ENCODE results near the gene LRP3. TPM values are rescaled to one million over a fixed set of nuclear protein-coding genes. Genes with fewer than 3 reads are reported as not detected.

The LRP3 gene
- polyA plus RNA-seq, 4 donors, result 2.0 to 34.0 (median 9.6) TPM

GRCh38 chr19:33168528-33168927 lies 25.6 kb upstream of the LRP3 start:
- no peak overlapping the region for H3K4me3 ChIP-seq (ENCODE audit: low read depth in 1 of 3, low read length in 3 of 3)
- no peak for FAIRE-seq
- no peaks in the 10 kb centered on the region for H3K27me3 ChIP-seq (ENCODE audit: control insufficient read depth in 3 of 3, insufficient read depth in 3 of 3, low read length in 3 of 3)
- DNase-seq, result no peak
- no peaks in the 10 kb centered on the region for H3K4me1 ChIP-seq (ENCODE audit: control insufficient read depth in 3 of 3, insufficient read depth in 2 of 3, low read depth in 1 of 3, low read length in 2 of 3)
- no peak overlapping the region for H3K27ac ChIP-seq (ENCODE audit: low read depth in 1 of 3, low read length in 2 of 3)
- 95 to 96% (median 95%) methylated on average over 1 of the region's 1 CpG for WGBS, 3 donors
- no peaks in the 10 kb centered on the region for H3K36me3 ChIP-seq (ENCODE audit: control insufficient read depth in 3 of 3, insufficient read depth in 2 of 3, low read depth in 1 of 3, low read length in 3 of 3)
- H3K9me3 ChIP-seq (ENCODE audit: control insufficient read depth in 2 of 2, insufficient read depth in 1 of 2, low read depth in 1 of 2, low read length in 1 of 2), result peaks cover 0 to 5% of the 10 kb centered on the region in 2 donors

- H3K9me3 ChIP-seq (ENCODE audit: control insufficient read depth in 2 of 2, insufficient read depth in 1 of 2, low read depth in 1 of 2, low read length in 1 of 2), result peaks cover 0 to 5% of the 10 kb centered on the region in 2 donors
- FAIRE-seq (peak; percentile 49), DNase-seq (peak in 1 of 2 donors; percentile 28)
- H3K4me3 ChIP-seq (ENCODE audit: low read depth in 1 of 3, low read length in 3 of 3), result no peak overlapping the region
- no peaks in the 10 kb centered on the region for H3K36me3 ChIP-seq (ENCODE audit: control insufficient read depth in 3 of 3, insufficient read depth in 2 of 3, low read depth in 1 of 3, low read length in 3 of 3)
- no peaks in the 10 kb centered on the region for H3K27me3 ChIP-seq (ENCODE audit: control insufficient read depth in 3 of 3, insufficient read depth in 3 of 3, low read length in 3 of 3)
- H3K27ac ChIP-seq (ENCODE audit: low read depth in 1 of 3, low read length in 2 of 3), result no peak overlapping the region
- WGBS, 3 donors, result 52 to 75% (median 69%) methylated on average over 1 of the region's 1 CpG
- H3K4me1 ChIP-seq (ENCODE audit: control insufficient read depth in 3 of 3, insufficient read depth in 2 of 3, low read depth in 1 of 3, low read length in 2 of 3), result peaks cover 2 to 9% (median 6%) of the 10 kb centered on the region in 3 donors
Measured at GRCh38 chr19:33171222-33171795, 22.8 kb upstream of the LRP3 start.

DNA sequence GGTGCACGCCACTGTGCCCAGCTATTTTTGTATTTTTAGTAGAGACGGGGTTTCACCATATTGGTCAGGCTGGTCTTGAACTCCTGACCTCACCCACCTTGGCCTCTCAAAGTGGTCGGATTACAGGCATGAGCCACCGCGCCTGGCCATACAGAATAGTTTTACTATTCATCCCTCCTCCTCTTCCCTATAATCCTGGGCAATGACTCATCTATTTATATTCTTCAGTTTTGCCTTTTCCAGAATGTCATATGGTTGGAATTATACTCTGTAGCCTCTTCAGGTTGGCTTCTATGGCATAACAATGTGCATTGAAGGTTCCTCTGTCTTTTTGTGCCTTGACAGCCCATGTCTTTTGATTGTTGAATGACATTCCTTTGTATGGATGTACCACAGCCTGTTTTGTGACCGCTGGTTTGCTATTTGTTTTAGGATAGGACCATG lies 22.2 kb upstream of the LRP3 start:
- no peak for DNase-seq
- Histone ChIP-seq H3K27ac (ENCODE audit: low read depth in 1 of 3, low read length in 2 of 3) (no peak overlapping the region), H3K4me3 (ENCODE audit: low read depth in 1 of 3, low read length in 3 of 3) (no peak overlapping the region), H3K4me1 (ENCODE audit: control insufficient read depth in 3 of 3, insufficient read depth in 2 of 3, low read depth in 1 of 3, low read length in 2 of 3) (peaks cover 2 to 9% (median 6%) of the 10 kb centered on the region in 3 donors), H3K27me3 (ENCODE audit: control insufficient read depth in 3 of 3, insufficient read depth in 3 of 3, low read length in 3 of 3) (no peaks in the 10 kb centered on the region), H3K36me3 (ENCODE audit: control insufficient read depth in 3 of 3, insufficient read depth in 2 of 3, low read depth in 1 of 3, low read length in 3 of 3) (no peaks in the 10 kb centered on the region), H3K9me3 (ENCODE audit: control insufficient read depth in 2 of 2, insufficient read depth in 1 of 2, low read depth in 1 of 2, low read length in 1 of 2) (peaks cover 0 to 3% of the 10 kb centered on the region in 2 donors)
- 64 to 78% (median 76%) methylated on average over 6 of the region's 6 CpGs for WGBS, 3 donors
- FAIRE-seq, result no peak

GRCh38 chr19:33174186-33174585 lies 19.9 kb upstream of the LRP3 start:
- DNase-seq, result no peak
- Histone ChIP-seq H3K27me3 (ENCODE audit: control insufficient read depth in 3 of 3, insufficient read depth in 3 of 3, low read length in 3 of 3) (no peaks in the 10 kb centered on the region), H3K27ac (ENCODE audit: low read depth in 1 of 3, low read length in 2 of 3) (no peak overlapping the region), H3K4me1 (ENCODE audit: control insufficient read depth in 3 of 3, insufficient read depth in 2 of 3, low read depth in 1 of 3, low read length in 2 of 3) (peaks cover 2 to 16% (median 6%) of the 10 kb centered on the region in 3 donors), H3K9me3 (ENCODE audit: control insufficient read depth in 2 of 2, insufficient read depth in 1 of 2, low read depth in 1 of 2, low read length in 1 of 2) (no peaks in the 10 kb centered on the region), H3K4me3 (ENCODE audit: low read depth in 1 of 3, low read length in 3 of 3) (no peak overlapping the region), H3K36me3 (ENCODE audit: control insufficient read depth in 3 of 3, insufficient read depth in 2 of 3, low read depth in 1 of 3, low read length in 3 of 3) (no peaks in the 10 kb centered on the region)
- no peak for FAIRE-seq
- WGBS, 3 donors, result 73 to 94% (median 89%) methylated on average over 5 of the region's 5 CpGs

DNA sequence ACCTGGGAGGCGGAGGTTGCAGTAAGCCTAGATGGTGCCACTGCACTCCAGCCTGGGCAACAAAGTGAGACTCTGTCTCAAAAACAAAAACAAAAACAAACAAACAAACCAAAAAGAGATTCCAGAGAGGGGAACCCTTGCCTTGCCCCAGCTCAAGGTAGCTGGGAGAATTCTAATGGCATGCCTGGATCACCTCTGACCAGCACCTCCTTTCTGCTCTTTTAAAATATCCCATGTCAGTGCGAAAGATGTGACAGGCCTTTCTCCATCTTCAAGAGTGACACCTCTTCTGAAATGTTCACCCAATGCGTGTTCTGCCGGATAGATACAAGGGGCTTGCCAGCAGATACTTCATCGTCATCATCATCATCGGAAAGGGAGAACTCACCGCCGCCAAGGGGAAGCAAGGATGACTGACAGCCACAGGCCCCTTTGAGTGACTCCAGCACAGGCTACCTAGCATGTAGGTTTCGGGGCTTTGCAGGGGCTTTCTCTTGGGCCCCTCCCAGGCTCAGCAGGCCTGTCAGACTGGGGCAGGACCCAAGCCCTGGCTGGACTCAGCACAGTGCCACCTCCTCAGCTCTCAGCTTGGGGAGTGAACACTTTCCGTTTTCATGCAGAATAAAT lies 18.9 kb upstream of the LRP3 start:
- H3K4me3 ChIP-seq (ENCODE audit: low read depth in 1 of 3, low read length in 3 of 3), result no peak overlapping the region
- FAIRE-seq (no peak), DNase-seq (no peak)
- H3K4me1 ChIP-seq (ENCODE audit: control insufficient read depth in 3 of 3, insufficient read depth in 2 of 3, low read depth in 1 of 3, low read length in 2 of 3), result peaks cover 2 to 16% (median 6%) of the 10 kb centered on the region in 3 donors
- no peak overlapping the region for H3K27ac ChIP-seq (ENCODE audit: low read depth in 1 of 3, low read length in 2 of 3)
- H3K9me3 ChIP-seq (ENCODE audit: control insufficient read depth in 2 of 2, insufficient read depth in 1 of 2, low read depth in 1 of 2, low read length in 1 of 2), result no peaks in the 10 kb centered on the region
- 91 to 94% (median 94%) methylated on average over 10 of the region's 10 CpGs for WGBS, 3 donors
- H3K27me3 ChIP-seq (ENCODE audit: control insufficient read depth in 3 of 3, insufficient read depth in 3 of 3, low read length in 3 of 3), result no peaks in the 10 kb centered on the region
- no peaks in the 10 kb centered on the region for H3K36me3 ChIP-seq (ENCODE audit: control insufficient read depth in 3 of 3, insufficient read depth in 2 of 3, low read depth in 1 of 3, low read length in 3 of 3)

DNA sequence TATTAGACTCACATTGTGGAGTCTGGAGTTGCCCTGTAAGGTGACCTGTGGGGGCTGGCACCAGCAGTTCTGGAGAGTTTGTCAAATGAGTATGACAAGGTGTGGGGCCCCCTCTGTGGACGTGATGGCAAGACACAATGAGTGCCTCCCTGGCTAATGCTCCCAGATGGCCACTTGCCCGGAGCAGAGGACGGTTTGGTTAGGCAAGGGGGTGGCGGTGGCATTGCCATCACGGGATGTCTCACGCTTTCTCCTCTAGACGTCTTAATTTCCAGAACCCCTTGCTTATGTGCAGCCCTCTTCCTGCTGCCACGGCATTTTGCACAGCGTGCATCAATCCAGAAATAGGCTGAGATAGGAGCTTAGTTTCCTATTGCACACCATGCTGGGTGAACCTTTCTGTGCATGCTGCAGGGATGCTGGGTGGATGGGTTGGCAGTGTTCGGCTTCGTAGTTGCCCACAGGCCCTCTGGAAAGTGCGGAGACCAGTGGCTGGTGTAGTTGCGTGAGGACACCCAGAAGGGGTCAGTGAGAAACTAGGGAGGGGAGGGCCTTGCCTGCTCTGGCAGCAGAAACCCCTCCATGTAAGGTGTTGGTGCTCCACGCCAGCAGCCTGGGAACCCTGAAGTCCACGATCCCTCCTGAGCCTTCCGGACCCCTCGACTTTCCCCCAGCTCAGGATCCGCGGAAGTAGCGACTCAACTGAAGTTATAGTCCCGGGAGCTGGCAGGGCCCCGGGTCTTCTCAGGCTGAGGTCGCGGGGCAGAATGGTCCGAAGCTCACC lies 18.1 kb upstream of the LRP3 start:
- no peaks in the 10 kb centered on the region for H3K9me3 ChIP-seq (ENCODE audit: control insufficient read depth in 2 of 2, insufficient read depth in 1 of 2, low read depth in 1 of 2, low read length in 1 of 2)
- FAIRE-seq, result no peak
- H3K27me3 ChIP-seq (ENCODE audit: control insufficient read depth in 3 of 3, insufficient read depth in 3 of 3, low read length in 3 of 3), result no peaks in the 10 kb centered on the region
- DNase-seq, result no peak
- H3K36me3 ChIP-seq (ENCODE audit: control insufficient read depth in 3 of 3, insufficient read depth in 2 of 3, low read depth in 1 of 3, low read length in 3 of 3), result no peaks in the 10 kb centered on the region
- H3K4me1 ChIP-seq (ENCODE audit: control insufficient read depth in 3 of 3, insufficient read depth in 2 of 3, low read depth in 1 of 3, low read length in 2 of 3), result peaks cover 2 to 16% (median 6%) of the 10 kb centered on the region in 3 donors
- WGBS, 3 donors, result 4 to 11% (median 6%) methylated on average over 25 of the region's 25 CpGs
- peak overlapping the region; percentile 68 to 81 (median 77) for H3K4me3 ChIP-seq (ENCODE audit: low read depth in 1 of 3, low read length in 3 of 3)
- H3K27ac ChIP-seq (ENCODE audit: low read depth in 1 of 3, low read length in 2 of 3), result peak overlapping the region; percentile 89 to 94 (median 92)

DNA sequence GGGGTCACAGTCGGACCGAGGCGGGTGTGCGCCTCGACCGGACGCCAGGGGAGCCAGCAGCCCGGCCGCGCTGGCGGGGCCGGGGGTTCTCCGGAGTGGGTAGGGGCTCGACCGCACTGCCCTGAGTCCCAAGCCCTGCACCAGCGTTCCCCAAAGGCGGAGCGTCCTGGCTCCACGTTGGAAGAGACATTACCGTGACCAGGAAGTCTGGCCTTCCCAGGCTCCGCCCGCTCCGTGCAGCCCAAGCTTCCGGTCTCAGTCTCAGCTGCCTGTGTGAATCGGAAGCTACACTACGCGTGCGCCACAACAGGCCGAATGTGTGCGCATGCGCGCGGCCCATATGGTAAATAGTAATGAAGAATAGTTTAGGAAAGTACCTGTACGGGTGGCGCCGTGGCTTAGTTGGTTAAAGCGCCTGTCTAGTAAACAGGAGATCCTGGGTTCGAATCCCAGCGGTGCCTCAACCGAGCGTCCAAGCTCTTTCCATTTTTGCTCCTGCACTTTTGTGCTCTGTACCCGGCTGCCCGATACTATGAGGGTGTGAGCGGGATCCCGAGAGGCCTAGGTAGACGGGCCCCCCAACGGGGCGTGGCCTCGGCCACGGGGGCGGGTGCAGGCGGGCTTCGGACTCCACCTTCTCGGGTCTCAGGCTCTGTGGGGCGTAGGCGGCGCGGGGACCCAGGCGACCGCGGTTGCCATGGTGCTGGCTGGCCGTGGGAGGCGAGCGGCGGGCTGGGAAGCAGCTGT lies 17.3 kb upstream of the LRP3 start:
- 0% methylated on average over 65 of the region's 65 CpGs for WGBS, 3 donors
- H3K27me3 ChIP-seq (ENCODE audit: control insufficient read depth in 3 of 3, insufficient read depth in 3 of 3, low read length in 3 of 3), result no peaks in the 10 kb centered on the region
- peaks cover 2 to 16% (median 6%) of the 10 kb centered on the region in 3 donors for H3K4me1 ChIP-seq (ENCODE audit: control insufficient read depth in 3 of 3, insufficient read depth in 2 of 3, low read depth in 1 of 3, low read length in 2 of 3)
- FAIRE-seq, result no peak
- H3K4me3 ChIP-seq (ENCODE audit: low read depth in 1 of 3, low read length in 3 of 3), result peak overlapping the region; percentile 68 to 81 (median 77)
- no peaks in the 10 kb centered on the region for H3K9me3 ChIP-seq (ENCODE audit: control insufficient read depth in 2 of 2, insufficient read depth in 1 of 2, low read depth in 1 of 2, low read length in 1 of 2)
- DNase-seq, result peak; percentile 97 to 99
- H3K27ac ChIP-seq (ENCODE audit: low read depth in 1 of 3, low read length in 2 of 3), result peak overlapping the region; percentile 89 to 94 (median 92)
- no peaks in the 10 kb centered on the region for H3K36me3 ChIP-seq (ENCODE audit: control insufficient read depth in 3 of 3, insufficient read depth in 2 of 3, low read depth in 1 of 3, low read length in 3 of 3)

GRCh38 chr19:33177417-33177979 lies 16.6 kb upstream of the LRP3 start:
- Histone ChIP-seq H3K9me3 (ENCODE audit: control insufficient read depth in 2 of 2, insufficient read depth in 1 of 2, low read depth in 1 of 2, low read length in 1 of 2) (no peaks in the 10 kb centered on the region), H3K4me3 (ENCODE audit: low read depth in 1 of 3, low read length in 3 of 3) (peak overlapping the region; percentile 19 to 77 (median 55)), H3K27ac (ENCODE audit: low read depth in 1 of 3, low read length in 2 of 3) (peak overlapping the region; percentile 85 to 89 (median 85)), H3K27me3 (ENCODE audit: control insufficient read depth in 3 of 3, insufficient read depth in 3 of 3, low read length in 3 of 3) (no peaks in the 10 kb centered on the region), H3K4me1 (ENCODE audit: control insufficient read depth in 3 of 3, insufficient read depth in 2 of 3, low read depth in 1 of 3, low read length in 2 of 3) (peaks cover 2 to 16% (median 6%) of the 10 kb centered on the region in 3 donors), H3K36me3 (ENCODE audit: control insufficient read depth in 3 of 3, insufficient read depth in 2 of 3, low read depth in 1 of 3, low read length in 3 of 3) (no peaks in the 10 kb centered on the region)
- 0 to 1% (median 1%) methylated on average over 24 to 38 of the region's 38 CpGs for WGBS, 3 donors
- FAIRE-seq (no peak), DNase-seq (no peak)
